ENCODE measurements around the gene CFL2. TPM values are rescaled to one million over a fixed set of nuclear protein-coding genes. Genes with fewer than 3 reads are reported as not detected.

CFL2 gene
- total and polyA plus RNA-seq, 2 of the 13 experiments (the other 11 are each of a cell fraction or from before 2014, with no cell fraction given): 114 to 158 TPM

- no peak for DNase-seq (ENCODE audit: low spot score)
- intact Hi-C loops (cut with micrococcal nuclease; ENCODE audit: unreplicated experiment): no loop called here
- Histone ChIP-seq H3K9ac (ENCODE audit: insufficient read depth, low read depth, low read length) (no peak overlapping the region), H2AFZ (ENCODE audit: low read length) (no peak overlapping the region), H3K27ac (ENCODE audit: extremely low read length, insufficient read depth, low read length) (no peak overlapping the region), H3K36me3 (replicated peaks in 1 of 2; ENCODE audit: control insufficient read depth in 1 of 2, insufficient read depth in 2 of 2, low read length in 2 of 2) (peaks cover 6 to 10% of the 10 kb centered on the region in 2 experiments; a peak in 3 of 5 replicates), H4K20me1 (ENCODE audit: insufficient read depth, low read length) (no peaks in the 10 kb centered on the region), H3K79me2 (ENCODE audit: insufficient read depth, low read length) (peaks cover 21% of the 10 kb centered on the region), H3K4me3 (replicated peaks in 1 of 3; ENCODE audit: insufficient read depth in 1 of 3, low read depth in 2 of 3, low read length in 3 of 3) (no peak overlapping the region), H3K4me2 (ENCODE audit: low read depth, low read length) (no peak overlapping the region), H3K27me3 (ENCODE audit: control insufficient read depth in 1 of 2, insufficient read depth in 2 of 2, low read length in 2 of 2) (peaks cover 0 to 7% of the 10 kb centered on the region in 2 experiments; a peak in 3 of 5 replicates), H3K9me3 (ENCODE audit: low read length) (no peaks in the 10 kb centered on the region), H3K4me1 (ENCODE audit: insufficient read depth, low read length) (peaks cover 56% of the 10 kb centered on the region)
- TF ChIP-seq, protein P1, sequence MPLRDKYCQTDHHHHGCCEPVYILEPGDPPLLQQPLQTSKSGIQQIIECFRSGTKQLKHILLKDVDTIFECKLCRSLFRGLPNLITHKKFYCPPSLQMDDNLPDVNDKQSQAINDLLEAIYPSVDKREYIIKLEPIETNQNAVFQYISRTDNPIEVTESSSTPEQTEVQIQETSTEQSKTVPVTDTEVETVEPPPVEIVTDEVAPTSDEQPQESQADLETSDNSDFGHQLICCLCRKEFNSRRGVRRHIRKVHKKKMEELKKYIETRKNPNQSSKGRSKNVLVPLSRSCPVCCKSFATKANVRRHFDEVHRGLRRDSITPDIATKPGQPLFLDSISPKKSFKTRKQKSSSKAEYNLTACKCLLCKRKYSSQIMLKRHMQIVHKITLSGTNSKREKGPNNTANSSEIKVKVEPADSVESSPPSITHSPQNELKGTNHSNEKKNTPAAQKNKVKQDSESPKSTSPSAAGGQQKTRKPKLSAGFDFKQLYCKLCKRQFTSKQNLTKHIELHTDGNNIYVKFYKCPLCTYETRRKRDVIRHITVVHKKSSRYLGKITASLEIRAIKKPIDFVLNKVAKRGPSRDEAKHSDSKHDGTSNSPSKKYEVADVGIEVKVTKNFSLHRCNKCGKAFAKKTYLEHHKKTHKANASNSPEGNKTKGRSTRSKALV (CRISPR knock-in tag; IDR thresholded peaks at IDR 0.05): 0 out of 2 replicates have a peak, but pooled peaks have one; percentile 34
- TF ChIP-seq ZNF256 (CRISPR knock-in tag; conservative IDR thresholded peaks at IDR 0.05): no peak
- 97% methylated on average over 2 of the region's 2 CpGs for WGBS (ENCODE audit: low lambda C conversion rate)
- in situ Hi-C loops (cut with HindIII; ENCODE audit: extremely low pct_ligation_motif_present, low pct_unique_long_range_greater_than_20kb): no loop called here
- ChIA-PET POLR2A (interaction anchor here (2.6 to 3.8 kb wide), 2 partner anchors 18 to 24 kb away, joined by 13 to 17 read pairs; no protein-coding TSS in a partner anchor), CTCF (ENCODE audit: low intra/inter-chr PET ratio, low total read pairs) (no interaction called here)
- no peak for FAIRE-seq
- ATAC-seq: no peak
- BruUV-seq (replicated peaks): no TSS peak
These were observed 3.6 kb downstream of the CFL2 start for GRCh38 chr14:34710744-34711143.

- ATAC-seq: no peak
- H3K9ac ChIP-seq (ENCODE audit: insufficient read depth, low read depth, low read length): no peak overlapping the region
- ChIA-PET POLR2A (interaction anchor here (0.6 to 3.8 kb wide), 6 partner anchors 17 to 273 kb away, joined by 3 to 17 read pairs (median 5); partner anchors contain the start of gene SRP54), CTCF (ENCODE audit: low intra/inter-chr PET ratio, low total read pairs) (no interaction called here)
- H3K4me1 ChIP-seq (ENCODE audit: insufficient read depth, low read length): peaks cover 49% of the 10 kb centered on the region
- FAIRE-seq: no peak
- no peak overlapping the region for H2AFZ ChIP-seq (ENCODE audit: low read length)
- no peaks in the 10 kb centered on the region for H3K9me3 ChIP-seq (ENCODE audit: low read length)
- H3K27ac ChIP-seq (ENCODE audit: extremely low read length, insufficient read depth, low read length): no peak overlapping the region
- in situ Hi-C loops (cut with HindIII; ENCODE audit: extremely low pct_ligation_motif_present, low pct_unique_long_range_greater_than_20kb): no loop called here
- 92% methylated on average over 1 of the region's 1 CpG for WGBS (ENCODE audit: low lambda C conversion rate)
- H3K27me3 ChIP-seq (ENCODE audit: control insufficient read depth in 1 of 2, insufficient read depth in 2 of 2, low read length in 2 of 2): peaks cover 0 to under 1% of the 10 kb centered on the region in 2 experiments; a peak in 1 of 5 replicates
- TF ChIP-seq KDM5B (CRISPR knock-in tag; IDR thresholded peaks at IDR 0.05; ENCODE audit: borderline replicate concordance): no peak
- TF ChIP-seq HDAC6 (IDR thresholded peaks at IDR 0.05; ENCODE audit: low read depth, low read length): 0 out of 2 replicates have a peak, but pooled peaks have one; percentile 15
- intact Hi-C loops (cut with micrococcal nuclease; ENCODE audit: unreplicated experiment): no loop called here
- DNase-seq (ENCODE audit: low spot score): no peak
- no TSS peak for BruUV-seq (replicated peaks)
- H3K36me3 ChIP-seq (replicated peaks in 1 of 2; ENCODE audit: control insufficient read depth in 1 of 2, insufficient read depth in 2 of 2, low read length in 2 of 2): peaks cover 6 to 10% of the 10 kb centered on the region in 2 experiments; a peak in 3 of 5 replicates
- H3K79me2 ChIP-seq (ENCODE audit: insufficient read depth, low read length): peaks cover 21% of the 10 kb centered on the region
- H4K20me1 ChIP-seq (ENCODE audit: insufficient read depth, low read length): no peaks in the 10 kb centered on the region
- no peak overlapping the region for H3K4me2 ChIP-seq (ENCODE audit: low read depth, low read length)
- H3K4me3 ChIP-seq (replicated peaks in 1 of 3; ENCODE audit: insufficient read depth in 1 of 3, low read depth in 2 of 3, low read length in 3 of 3): no peak overlapping the region
These were observed 4.4 kb downstream of the CFL2 start for GRCh38 chr14:34710006-34710405.

All from HepG2 (cell line).